MG63 (cell line): ENCODE data around the gene RASSF7. TPM values are rescaled to one million over a fixed set of nuclear protein-coding genes. Genes with fewer than 3 reads are reported as not detected.

Source experiments
- DNase-seq: peaks from one replicate; pipeline ENCODE4 v3.0.0-alpha.2; 2020
- H3K27me3 ChIP-seq: fragments of 250-450 bp; sonication (Bioruptor Pico); 2 replicates; pipeline ENCODE4 v1.5.1; 2020; ENCODE audit warnings: mild to moderate bottlenecking, moderate library complexity
- H3K36me3 ChIP-seq: fragments of 250-450 bp; sonication (Bioruptor Pico); 2 replicates; pipeline ENCODE4 v1.5.1; 2020; ENCODE audit warnings: mild to moderate bottlenecking, moderate library complexity
- H3K4me3 ChIP-seq: fragments of 250-450 bp; sonication (Bioruptor Pico); 2 replicates; pipeline ENCODE4 v1.5.1; 2020; ENCODE audit warnings: mild to moderate bottlenecking, moderate library complexity
- H3K9me3 ChIP-seq: fragments of 250-450 bp; sonication (Bioruptor Pico); 2 replicates; pipeline ENCODE4 v1.5.1; 2020; ENCODE audit warnings: mild to moderate bottlenecking, moderate library complexity
- total RNA-seq: library from RNA; depleted of rRNA; stranded (reverse); fragments of >200 nt; shearing (Covaris generic); gene quantifications from 2 replicates; pipeline ENCODE4 v1.2.3, GENCODE V29; 2014; ENCODE audit warnings: low replicate concordance

RASSF7 gene
- total RNA-seq, 1 experiment from 2014 or later: 25.8 TPM

- no peak for DNase-seq
- Histone ChIP-seq H3K4me3 (no peak overlapping the region), H3K27me3 (peaks cover 12% of the 10 kb centered on the region), H3K9me3 (no peaks in the 10 kb centered on the region), H3K36me3 (no peaks in the 10 kb centered on the region)
These were observed 4.7 kb upstream of the RASSF7 start for GRCh38 chr11:555780-556661.

- no peak for DNase-seq
- H3K9me3 ChIP-seq: no peaks in the 10 kb centered on the region
- peaks cover 12% of the 10 kb centered on the region for H3K27me3 ChIP-seq
- H3K36me3 ChIP-seq: no peaks in the 10 kb centered on the region
- H3K4me3 ChIP-seq: no peak overlapping the region
These were observed 4.0 kb upstream of the RASSF7 start for GRCh38 chr11:556662-557256.

- no peak for DNase-seq
- no peaks in the 10 kb centered on the region for H3K36me3 ChIP-seq
- H3K27me3 ChIP-seq: peaks cover 12% of the 10 kb centered on the region
- H3K4me3 ChIP-seq: no peak overlapping the region
- H3K9me3 ChIP-seq: no peaks in the 10 kb centered on the region
These were observed 3.2 kb upstream of the RASSF7 start for GRCh38 chr11:557328-558132.

GRCh38 chr11:558503-558902 lies 2.3 kb upstream of the RASSF7 start:
- Histone ChIP-seq H3K9me3 (no peaks in the 10 kb centered on the region), H3K36me3 (no peaks in the 10 kb centered on the region), H3K27me3 (peaks cover 12% of the 10 kb centered on the region), H3K4me3 (no peak overlapping the region)
- no peak for DNase-seq

- Histone ChIP-seq H3K36me3 (no peaks in the 10 kb centered on the region), H3K9me3 (no peaks in the 10 kb centered on the region), H3K27me3 (peaks cover 12% of the 10 kb centered on the region), H3K4me3 (no peak overlapping the region)
- DNase-seq: no peak
These were observed 1.6 kb upstream of the RASSF7 start for GRCh38 chr11:559020-559620.

GRCh38 chr11:559712-560304 lies 962 bp upstream of the RASSF7 start:
- Histone ChIP-seq H3K4me3 (peak overlapping the region; percentile 50; the same call in 1 of the 2 replicates), H3K9me3 (no peaks in the 10 kb centered on the region), H3K27me3 (peaks cover 12% of the 10 kb centered on the region), H3K36me3 (no peaks in the 10 kb centered on the region)
- DNase-seq: no peak

- peak; percentile 44 for DNase-seq
These were observed 606 bp downstream of the RASSF7 start for GRCh38 chr11:561148-562003.

GRCh38 chr11:562046-562645 lies 1.4 kb downstream of the RASSF7 start:
- Histone ChIP-seq H3K4me3 (no peak overlapping the region), H3K27me3 (no peaks in the 10 kb centered on the region), H3K36me3 (no peaks in the 10 kb centered on the region; the same call in none of the 2 replicates), H3K9me3 (no peaks in the 10 kb centered on the region)
- DNase-seq: no peak

More at GRCh38 chr11:561148-562003, 606 bp downstream of the RASSF7 start:
- Histone ChIP-seq H3K4me3 (peak overlapping the region; percentile 50), H3K9me3 (no peaks in the 10 kb centered on the region), H3K27me3 (peaks cover 2% of the 10 kb centered on the region), H3K36me3 (no peaks in the 10 kb centered on the region)

- Histone ChIP-seq H3K27me3 (no peaks in the 10 kb centered on the region), H3K9me3 (no peaks in the 10 kb centered on the region), H3K4me3 (no peak overlapping the region), H3K36me3 (no peaks in the 10 kb centered on the region; the same call in none of the 2 replicates)
- DNase-seq: no peak
These were observed 2.5 kb downstream of the RASSF7 start for GRCh38 chr11:563066-563811.

GRCh38 chr11:563812-564578 lies 3.2 kb downstream of the RASSF7 start:
- H3K4me3 ChIP-seq: no peak overlapping the region
- H3K36me3 ChIP-seq: no peaks in the 10 kb centered on the region; the same call in none of the 2 replicates
- no peaks in the 10 kb centered on the region for H3K27me3 ChIP-seq
- no peaks in the 10 kb centered on the region for H3K9me3 ChIP-seq
- DNase-seq: no peak

GRCh38 chr11:565921-566509 lies 5.2 kb downstream of the RASSF7 start:
- DNase-seq: no peak
- Histone ChIP-seq H3K27me3 (no peaks in the 10 kb centered on the region), H3K9me3 (no peaks in the 10 kb centered on the region)

GRCh38 chr11:567011-567628 lies 6.3 kb downstream of the RASSF7 start:
- H3K4me3 ChIP-seq: peak overlapping the region; percentile 67
- H3K9me3 ChIP-seq: no peaks in the 10 kb centered on the region
- no peaks in the 10 kb centered on the region for H3K27me3 ChIP-seq
- DNase-seq: no peak
- no peaks in the 10 kb centered on the region; the same call in none of the 2 replicates for H3K36me3 ChIP-seq

More at GRCh38 chr11:565921-566509, 5.2 kb downstream of the RASSF7 start:
- no peak overlapping the region for H3K4me3 ChIP-seq
- H3K36me3 ChIP-seq: no peaks in the 10 kb centered on the region; the same call in none of the 2 replicates

- Histone ChIP-seq H3K4me3 (peak overlapping the region; percentile 67), H3K27me3 (no peaks in the 10 kb centered on the region), H3K36me3 (no peaks in the 10 kb centered on the region; the same call in none of the 2 replicates), H3K9me3 (no peaks in the 10 kb centered on the region)
- no peak for DNase-seq
These were observed 7.0 kb downstream of the RASSF7 start for GRCh38 chr11:567629-568292.
